ENCODE data around the gene SLC1A6.
"Not testable (repeated sequence)": the region's sequence is repeated elsewhere in the genome, so short reads cannot be mapped to it uniquely, and the experiment has no call there.

Gene SLC1A6

DNA sequence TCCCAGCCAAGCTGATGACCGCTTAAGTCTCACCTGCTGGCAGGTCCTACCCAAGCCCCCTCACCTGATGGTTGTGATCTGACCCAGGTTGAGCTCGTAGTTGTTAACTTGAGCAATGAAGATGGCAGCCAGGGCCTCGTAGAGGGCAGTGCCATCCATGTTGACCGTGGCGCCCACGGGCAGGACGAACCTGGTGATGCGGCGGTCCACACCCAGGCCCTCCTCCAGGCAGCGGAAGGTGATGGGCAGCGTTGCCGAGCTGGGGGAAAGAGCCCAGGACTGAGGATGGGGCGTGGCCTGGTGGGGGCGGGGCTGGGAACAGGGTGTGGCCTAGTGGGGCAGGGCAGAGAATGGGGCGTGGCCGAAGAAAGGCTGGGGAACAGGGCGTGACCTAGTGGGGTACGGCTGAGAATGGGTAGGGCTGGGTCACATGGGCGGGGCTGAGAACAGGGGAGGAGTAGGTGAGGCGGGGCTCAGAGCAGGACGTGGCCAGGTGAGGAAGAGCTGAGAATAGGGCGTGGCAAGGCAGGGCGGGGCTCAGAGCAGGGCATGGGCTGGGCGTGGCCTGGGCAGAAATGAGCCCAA lies 25.5 kb downstream of the SLC1A6 start:
- DNase-seq, result no peak

GRCh38 chr19:14952767-14953166 lies 26.9 kb downstream of the SLC1A6 start:
- no peak for DNase-seq

DNA sequence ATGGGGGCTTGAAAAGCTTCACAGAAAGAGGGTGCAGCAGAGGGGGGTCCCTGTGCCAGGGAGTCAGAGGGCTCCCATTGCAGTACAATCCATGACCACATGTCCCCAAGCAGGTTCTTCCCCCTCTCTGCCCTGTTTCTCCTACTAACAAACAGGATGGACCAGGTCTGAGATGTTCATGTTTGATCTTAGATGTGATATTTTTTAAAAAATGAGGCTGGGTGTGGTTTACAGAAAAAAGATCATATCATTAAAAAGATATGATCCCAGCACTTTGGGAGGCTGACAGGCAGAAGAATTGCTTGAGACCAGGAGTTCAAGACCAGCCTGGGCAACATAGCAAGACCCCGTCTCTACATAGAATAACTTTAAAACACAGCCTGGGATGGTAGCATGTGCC lies 29.2 kb downstream of the SLC1A6 start:
- no peak for DNase-seq

GRCh38 chr19:14949876-14950275 lies 29.8 kb downstream of the SLC1A6 start:
- DNase-seq, result no peak

DNA sequence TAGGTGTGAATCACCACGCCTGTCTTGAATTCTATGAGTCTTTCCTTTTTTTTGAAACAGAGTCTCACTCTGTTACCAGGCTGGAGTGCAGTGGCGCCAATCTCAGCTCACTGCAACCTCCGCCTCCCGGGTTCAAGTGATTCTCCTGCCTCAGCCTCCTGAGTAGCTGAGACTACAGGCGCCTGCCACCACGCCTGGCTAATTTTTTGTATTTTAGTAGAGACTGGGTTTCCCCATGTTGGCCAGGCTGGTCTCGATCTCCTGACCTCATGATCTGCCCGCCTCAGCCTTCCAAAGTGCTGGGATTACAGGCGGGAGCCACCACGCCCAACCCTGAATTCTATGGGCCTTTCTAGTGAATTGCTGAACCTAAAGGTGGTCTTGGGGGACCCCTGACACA lies 30.3 kb downstream of the SLC1A6 start:
- not testable (repeated sequence) for DNase-seq

DNA sequence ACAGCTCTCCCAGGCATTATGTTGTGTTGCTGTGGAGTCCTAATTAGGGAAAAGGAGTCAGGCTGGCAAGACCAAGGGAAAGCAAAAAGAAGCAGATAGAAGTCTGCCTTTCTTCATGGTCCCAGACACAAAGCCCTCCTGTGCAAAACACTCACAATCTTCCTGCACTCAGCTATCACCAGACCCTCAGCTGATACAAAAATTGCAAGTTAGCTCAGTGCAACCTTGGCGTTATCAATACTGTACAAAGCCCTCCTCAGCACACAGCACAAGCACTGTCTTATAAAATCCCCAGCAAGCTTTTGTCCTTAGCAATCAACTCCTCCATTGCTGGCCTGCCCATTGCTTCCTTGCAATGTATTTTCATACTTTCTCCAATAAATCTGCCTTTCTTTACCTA lies 35.2 kb downstream of the SLC1A6 start:
- DNase-seq, result no peak

GRCh38 chr19:14943601-14944000 lies 36.1 kb downstream of the SLC1A6 start:
- DNase-seq, result peak; percentile 73

GRCh38 chr19:14941189-14941588 lies 38.5 kb downstream of the SLC1A6 start, which contains the start of gene OR7C2:
OR7C2 (plus strand) TSS chr19:14941489; CDS start chr19:14941489, 0 bp downstream.
- no peak for DNase-seq

DNA sequence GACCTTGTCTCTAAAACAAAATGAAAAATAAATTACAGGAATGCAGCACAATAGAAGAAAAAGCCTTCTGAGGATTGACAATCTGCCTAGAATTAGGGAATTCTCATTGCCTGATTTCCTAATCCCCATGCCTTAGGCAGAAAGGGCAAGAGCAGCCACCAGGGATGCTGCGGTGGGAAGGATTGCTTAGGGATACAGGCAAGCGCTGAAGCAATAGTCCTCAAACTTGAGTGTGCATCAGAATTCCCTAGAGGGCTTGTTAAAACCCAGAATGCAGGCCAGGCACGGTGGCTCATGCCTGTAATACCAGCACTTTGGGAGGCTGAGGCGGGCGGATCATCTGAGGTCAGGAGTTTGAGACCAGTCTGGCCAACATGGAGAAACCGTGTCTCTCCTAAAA lies 39.4 kb downstream of the SLC1A6 start:
- DNase-seq, result no peak

DNA sequence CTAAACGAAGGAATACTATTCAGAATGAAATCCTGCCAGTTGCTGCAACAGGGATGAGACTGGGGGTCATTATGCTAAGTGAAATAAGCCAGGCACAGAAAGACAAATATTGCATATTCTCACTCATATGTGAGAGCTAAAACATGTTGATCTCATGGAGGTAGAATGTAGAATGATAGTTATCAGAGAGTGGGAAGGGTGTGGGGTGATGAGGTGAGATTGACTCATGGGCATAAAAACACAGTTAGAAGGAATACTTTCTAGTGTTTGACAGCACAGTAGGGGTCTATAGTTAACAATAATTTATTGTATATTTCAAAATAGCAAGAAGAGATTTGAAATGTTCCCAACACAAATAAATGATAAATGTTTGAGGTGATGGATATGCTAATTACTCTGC lies 46.2 kb downstream of the SLC1A6 start:
- DNase-seq, result no peak

DNA sequence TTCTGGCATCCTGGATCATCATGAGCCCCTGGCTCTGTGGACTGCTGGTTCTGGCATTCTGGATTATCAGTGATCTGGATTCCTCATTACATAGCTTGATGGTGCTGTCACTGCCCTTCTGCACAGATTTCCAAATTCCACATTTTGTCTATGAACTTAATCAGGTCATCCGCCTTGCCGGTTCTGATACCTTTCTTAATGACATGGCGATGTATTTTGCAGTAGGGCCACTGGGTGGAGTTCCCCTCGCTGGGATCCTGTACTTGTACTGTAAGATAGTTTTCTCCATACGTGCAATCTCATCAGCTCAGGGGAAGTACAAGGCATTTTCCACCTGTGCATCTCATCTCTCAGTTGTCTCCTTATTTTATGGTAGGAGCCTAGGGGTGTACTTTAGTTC lies 62.8 kb downstream of the SLC1A6 start:
- peak; percentile 57 for DNase-seq

DNA sequence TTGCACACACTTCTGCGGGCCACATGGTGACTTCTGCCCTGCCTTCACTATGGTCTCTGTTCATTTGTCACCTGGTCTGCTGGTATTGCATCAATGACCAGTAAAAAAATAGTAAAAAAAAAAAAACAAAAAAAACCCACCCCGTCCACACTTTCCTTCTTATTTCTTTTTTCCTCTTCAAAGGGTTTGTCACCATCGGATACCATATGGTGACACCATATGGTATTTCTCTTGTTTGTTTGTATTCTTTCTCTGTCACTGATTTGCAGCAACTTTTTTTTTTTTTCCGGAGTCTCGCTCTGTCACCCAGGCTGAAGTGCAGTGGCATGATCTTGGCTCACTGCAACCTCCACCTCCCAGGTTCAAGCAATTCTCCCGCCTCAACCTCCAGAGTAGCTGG lies 64.5 kb downstream of the SLC1A6 start:
- DNase-seq, result no peak

GRCh38 chr19:14906711-14907110 lies 73.0 kb downstream of the SLC1A6 start:
- no peak for DNase-seq

GRCh38 chr19:14901675-14902260 lies 77.9 kb downstream of the SLC1A6 start:
- DNase-seq, result no peak
